GM12801 (cell line): ENCODE measurements around the gene PAQR7.

Experiments
- TF ChIP-seq, protein P1 (sequence below): IDR thresholded peaks from one replicate; pipeline ENCODE4 v1.5.1; 2011; ENCODE audit warnings: control low read depth; ENCODE audit not compliant: insufficient read length; ENCODE audit errors: extremely low read depth

Gene PAQR7

DNA sequence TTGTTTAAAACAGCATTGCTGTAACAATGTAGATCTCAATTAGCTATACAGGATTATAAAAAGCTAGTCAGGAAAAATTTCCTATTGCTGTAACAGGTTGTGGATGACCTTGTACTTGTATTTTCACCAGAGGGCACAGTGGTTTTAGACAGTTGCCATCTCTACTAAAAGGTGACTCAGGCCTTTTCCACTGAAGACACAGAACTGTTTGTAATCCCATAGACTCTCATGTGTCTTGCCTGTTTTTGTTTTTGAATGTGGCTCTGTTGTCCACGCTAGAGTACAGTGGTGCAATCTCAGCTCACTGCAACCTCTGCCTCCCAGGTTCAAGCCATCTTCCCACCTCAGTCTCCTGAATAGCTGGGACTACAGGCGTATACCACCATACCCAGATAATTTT, 49.9 kb downstream of the PAQR7 start:
- TF ChIP-seq, protein P1, sequence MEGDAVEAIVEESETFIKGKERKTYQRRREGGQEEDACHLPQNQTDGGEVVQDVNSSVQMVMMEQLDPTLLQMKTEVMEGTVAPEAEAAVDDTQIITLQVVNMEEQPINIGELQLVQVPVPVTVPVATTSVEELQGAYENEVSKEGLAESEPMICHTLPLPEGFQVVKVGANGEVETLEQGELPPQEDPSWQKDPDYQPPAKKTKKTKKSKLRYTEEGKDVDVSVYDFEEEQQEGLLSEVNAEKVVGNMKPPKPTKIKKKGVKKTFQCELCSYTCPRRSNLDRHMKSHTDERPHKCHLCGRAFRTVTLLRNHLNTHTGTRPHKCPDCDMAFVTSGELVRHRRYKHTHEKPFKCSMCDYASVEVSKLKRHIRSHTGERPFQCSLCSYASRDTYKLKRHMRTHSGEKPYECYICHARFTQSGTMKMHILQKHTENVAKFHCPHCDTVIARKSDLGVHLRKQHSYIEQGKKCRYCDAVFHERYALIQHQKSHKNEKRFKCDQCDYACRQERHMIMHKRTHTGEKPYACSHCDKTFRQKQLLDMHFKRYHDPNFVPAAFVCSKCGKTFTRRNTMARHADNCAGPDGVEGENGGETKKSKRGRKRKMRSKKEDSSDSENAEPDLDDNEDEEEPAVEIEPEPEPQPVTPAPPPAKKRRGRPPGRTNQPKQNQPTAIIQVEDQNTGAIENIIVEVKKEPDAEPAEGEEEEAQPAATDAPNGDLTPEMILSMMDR, result no peak

DNA sequence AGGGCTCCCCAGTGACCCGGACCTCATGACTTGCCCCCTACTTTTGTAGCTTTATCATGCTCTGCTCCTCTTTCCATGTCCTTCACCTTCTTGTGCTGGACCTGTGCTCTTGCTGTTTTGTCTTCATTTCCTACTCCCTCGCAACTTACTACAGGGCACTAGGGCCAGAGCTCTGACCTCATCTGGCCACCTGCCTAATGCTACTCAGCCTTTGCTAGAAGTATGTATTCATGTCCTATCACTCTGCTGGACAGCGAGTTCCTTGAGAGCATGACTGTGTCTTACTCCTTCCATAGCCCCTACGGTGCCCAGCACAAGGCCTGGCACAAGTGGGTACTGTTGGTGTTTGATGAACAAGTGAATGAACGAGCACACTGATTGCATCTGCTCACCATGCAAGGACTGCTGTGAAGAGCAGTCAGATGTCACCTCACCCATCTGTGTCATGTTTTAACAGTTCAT, 53.8 kb downstream of the PAQR7 start:
- TF ChIP-seq, protein P1, result no peak

DNA sequence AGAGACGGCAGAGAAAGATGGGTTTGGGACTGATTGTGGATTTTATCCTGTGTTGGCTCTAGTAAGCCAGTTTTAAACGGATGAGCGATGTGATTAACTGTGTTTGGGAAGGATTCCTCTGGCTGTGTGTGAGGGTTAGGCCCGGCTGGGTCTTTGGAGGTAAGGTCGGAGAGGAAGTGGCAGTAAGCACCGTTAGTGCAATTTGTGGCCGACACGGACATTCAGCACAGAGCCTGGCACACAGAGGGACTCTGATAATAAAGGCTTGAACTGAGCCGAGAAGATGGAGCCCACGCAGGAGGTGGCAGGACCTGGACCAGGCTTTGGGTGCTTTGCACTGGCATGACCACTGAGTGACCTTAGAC, 54.4 kb downstream of the PAQR7 start:
- TF ChIP-seq, protein P1, result no peak

DNA sequence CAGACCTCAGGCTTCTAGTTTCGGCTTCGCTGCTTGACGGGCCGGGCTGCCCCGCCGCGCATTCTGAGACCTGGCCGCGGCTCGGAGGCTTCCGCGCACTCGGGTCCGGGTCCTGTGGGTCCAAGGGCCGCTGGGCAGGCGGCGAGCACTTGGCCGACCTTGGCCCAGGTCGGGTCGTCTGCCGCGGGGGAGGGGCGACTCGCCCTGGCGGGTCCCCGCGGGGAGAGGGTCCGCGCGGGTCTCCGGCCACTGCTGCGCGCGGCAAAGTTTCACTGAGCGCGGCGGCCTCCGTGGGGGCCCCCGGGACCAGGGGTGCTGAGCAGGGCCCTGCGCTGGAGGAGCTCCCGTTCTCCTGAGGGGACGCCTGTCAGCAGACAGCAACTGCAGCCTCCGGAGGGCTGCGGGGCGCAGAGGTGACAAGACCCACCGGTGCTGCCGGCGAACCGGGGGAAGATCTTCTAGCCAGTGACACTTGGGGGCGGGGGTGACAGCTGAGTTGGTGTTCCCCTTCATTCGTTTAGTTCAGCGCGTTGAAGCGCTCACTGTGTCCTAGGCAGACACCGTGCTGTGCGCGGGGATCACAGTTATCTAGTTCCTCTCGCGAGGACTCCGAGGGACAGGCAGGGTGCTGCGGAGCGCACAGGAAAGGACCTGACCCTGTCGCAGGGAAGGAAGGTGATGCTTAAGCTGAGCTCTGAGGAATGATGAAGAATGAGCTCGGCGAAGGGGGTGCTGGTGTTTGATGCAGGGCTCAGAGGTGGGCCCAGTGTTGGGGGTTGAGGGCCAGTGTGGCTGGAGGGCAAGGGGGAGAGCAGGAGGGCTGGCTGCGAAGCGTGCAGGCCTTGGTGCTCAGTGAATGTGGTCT, 55.0 kb downstream of the PAQR7 start:
- TF ChIP-seq, protein P1, result no peak

DNA sequence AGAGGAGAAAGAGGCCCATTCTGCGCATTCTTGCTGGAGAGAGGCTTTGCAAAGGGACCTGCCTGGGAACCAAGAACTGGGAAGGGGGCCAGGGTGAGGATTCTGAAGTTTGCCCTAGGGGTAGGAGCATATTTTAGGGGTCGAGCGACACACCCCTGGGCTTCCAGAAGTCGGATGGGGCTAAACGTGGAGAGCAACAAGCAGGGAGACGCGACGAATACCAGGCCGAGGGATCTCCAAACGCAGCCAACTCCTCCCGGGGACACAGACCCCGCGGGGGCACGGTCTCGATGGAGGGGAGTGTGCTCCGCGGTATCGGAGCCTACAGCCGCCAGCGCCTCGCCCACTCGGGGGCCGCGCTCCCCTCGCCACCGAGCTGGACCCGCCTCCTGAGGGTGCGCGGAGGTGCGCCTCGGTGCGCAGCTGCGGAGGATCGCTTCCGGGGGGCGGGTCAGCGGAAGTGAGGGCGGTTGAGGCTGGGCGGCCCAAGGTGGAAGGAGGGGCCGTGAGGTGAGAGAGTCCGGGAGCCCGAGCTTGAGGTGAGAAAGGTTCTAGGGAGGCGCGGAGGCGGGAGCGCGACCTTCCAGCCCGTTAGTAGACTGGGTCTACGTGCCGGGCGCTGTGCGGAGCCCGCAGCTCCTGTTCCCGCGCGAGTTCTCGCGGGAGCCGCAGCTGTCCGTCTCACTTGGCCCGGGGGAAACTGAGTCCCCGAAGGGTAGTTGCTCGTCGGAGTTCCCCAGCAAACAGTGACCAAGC, 55.8 kb downstream of the PAQR7 start, which contains the start of gene MTFR1L:
Gene MTFR1L, plus strand, starts transcription at position 464 of the 756 bp plus-strand sequence. CDS start 3,151 bp downstream, outside the sequence.
- TF ChIP-seq, protein P1, result no peak

DNA sequence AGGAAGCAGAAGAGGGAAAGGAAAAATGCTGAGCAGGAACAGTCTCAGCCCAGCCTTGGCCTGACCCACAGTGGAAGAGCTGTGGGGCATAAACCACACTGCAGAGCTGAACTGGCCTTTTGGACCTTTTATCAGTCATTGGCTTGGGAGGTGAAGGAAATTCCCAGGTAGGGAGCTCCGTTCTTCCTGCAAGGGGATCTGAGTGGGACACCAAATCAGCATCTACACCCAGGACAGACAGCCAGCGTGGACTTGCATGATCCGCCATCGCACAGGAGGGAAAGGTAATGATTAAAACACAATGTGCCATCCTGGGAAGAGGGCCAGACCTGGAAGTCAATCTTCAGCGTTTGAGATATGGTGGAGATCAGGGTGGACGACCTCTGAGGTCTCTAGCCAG, 56.9 kb downstream of the PAQR7 start:
- TF ChIP-seq, protein P1, result no peak

DNA sequence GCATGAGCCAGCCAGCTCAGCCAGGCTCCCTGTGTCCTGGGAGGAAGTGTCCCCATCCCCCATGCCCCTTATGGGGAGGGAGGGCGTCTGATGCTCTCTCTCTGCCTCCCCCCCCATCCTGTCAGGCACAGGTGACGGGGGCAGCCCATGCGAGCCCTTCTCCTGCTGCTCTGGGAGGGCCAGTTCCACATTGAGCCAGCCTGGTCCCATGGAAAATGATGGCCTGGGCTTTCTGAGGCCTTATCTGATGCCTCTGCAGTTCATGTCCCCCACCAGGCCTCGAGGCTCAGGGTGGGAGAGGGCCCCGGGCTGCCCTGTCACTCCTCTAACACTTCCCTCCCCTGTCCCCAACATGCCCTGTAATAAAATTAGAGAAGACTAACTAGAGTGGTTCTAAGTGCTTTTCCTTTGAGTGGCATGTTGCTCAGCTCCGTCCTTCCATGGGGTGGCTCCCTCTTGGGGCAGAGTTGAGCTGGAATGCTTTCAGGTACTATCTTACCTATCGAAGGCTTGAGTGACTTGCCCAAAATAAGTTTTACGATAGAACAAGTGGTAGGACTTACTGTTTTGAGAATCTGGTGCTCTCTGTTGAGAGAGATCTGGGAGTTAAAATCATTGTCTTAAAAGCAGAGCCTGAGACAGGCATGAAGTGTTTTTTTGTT, 57.5 kb downstream of the PAQR7 start:
- TF ChIP-seq, protein P1, result no peak
